Measurements from ENCODE around the gene PIK3R2. TPM values are rescaled to one million over a fixed set of nuclear protein-coding genes. Genes with fewer than 3 reads are reported as not detected.

The PIK3R2 gene
- total and polyA plus RNA-seq, 2 of the 13 experiments (the other 11 are each of a cell fraction or from before 2014, with no cell fraction given) = 18.6 to 25.3 TPM

DNA sequence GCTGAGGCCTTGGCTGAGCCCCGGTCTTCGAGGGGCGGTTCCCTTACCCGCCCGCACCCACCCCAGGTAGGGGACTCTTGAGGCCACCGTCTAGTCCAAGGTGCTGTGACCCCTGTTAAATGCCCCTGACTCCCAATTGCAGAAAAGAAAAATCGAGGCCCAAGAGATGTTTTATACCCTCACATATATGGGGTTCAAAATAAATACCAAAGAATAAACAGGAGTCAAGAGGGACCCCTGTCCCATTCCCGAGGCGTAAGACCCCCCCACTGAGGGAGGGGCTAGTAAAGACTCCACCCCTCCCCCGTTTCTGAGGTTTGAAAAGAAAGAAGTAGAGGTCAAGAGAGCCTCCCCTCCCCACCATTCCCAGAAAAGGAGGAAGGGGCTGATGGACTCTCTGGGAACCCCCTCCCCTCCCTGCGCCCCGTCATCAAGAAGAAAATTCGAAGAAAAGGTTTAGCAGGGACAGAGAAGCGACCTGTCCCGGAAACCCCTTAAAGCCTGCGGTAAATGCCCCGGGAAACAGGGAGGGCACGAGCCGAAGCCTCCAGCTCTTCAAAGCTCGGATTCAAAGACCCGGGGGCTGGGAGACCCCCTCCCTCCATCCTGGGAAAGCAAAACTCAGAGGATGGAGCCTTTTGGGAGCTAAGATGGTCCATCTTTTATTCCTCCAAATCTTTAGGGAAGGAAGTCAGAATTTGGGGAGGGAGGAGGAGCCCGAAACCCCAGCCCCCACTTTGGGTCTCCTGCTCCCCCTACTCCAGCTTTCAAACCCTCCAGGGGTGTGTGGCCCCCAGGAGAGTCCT, 51.6 kb downstream of the PIK3R2 start (continued):
- TF ChIP-seq SNAPC2 (CRISPR knock-in tag; IDR thresholded peaks at IDR 0.05) = 0 out of 2 replicates have a peak, but pooled peaks have one; percentile 18
- TF ChIP-seq PHF21A (CRISPR knock-in tag; IDR thresholded peaks at IDR 0.05) = peak; percentile 8; the same call in 1 of the 2 replicates
- TF ChIP-seq CREM (IDR thresholded peaks at IDR 0.05) = no peak
- TF ChIP-seq CREM (CRISPR knock-in tag; IDR thresholded peaks at IDR 0.05) = no peak
- TF ChIP-seq ZNF7 (CRISPR knock-in tag; IDR thresholded peaks at IDR 0.05) = no peak
- TF ChIP-seq GZF1 (CRISPR knock-in tag; IDR thresholded peaks at IDR 0.05) = no peak
- no peak for TF ChIP-seq ZMYM4 (CRISPR knock-in tag; IDR thresholded peaks at IDR 0.05)
- TF ChIP-seq ATF1 (CRISPR knock-in tag; IDR thresholded peaks at IDR 0.05) = 0 out of 2 replicates have a peak, but pooled peaks have one; percentile 4
- no peak for TF ChIP-seq DBP (CRISPR knock-in tag; IDR thresholded peaks at IDR 0.05; ENCODE audit: not compliant biosample characterization)
- TF ChIP-seq ZNF652 (CRISPR knock-in tag; IDR thresholded peaks at IDR 0.05; ENCODE audit: borderline replicate concordance, low read depth) = no peak
- TF ChIP-seq, protein P1, sequence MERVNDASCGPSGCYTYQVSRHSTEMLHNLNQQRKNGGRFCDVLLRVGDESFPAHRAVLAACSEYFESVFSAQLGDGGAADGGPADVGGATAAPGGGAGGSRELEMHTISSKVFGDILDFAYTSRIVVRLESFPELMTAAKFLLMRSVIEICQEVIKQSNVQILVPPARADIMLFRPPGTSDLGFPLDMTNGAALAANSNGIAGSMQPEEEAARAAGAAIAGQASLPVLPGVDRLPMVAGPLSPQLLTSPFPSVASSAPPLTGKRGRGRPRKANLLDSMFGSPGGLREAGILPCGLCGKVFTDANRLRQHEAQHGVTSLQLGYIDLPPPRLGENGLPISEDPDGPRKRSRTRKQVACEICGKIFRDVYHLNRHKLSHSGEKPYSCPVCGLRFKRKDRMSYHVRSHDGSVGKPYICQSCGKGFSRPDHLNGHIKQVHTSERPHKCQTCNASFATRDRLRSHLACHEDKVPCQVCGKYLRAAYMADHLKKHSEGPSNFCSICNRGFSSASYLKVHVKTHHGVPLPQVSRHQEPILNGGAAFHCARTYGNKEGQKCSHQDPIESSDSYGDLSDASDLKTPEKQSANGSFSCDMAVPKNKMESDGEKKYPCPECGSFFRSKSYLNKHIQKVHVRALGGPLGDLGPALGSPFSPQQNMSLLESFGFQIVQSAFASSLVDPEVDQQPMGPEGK (CRISPR knock-in tag; IDR thresholded peaks at IDR 0.05) = peak; percentile 84
- no peak for TF ChIP-seq ZNF619 (CRISPR knock-in tag; IDR thresholded peaks at IDR 0.05)
- TF ChIP-seq ZNF616 (CRISPR knock-in tag; IDR thresholded peaks at IDR 0.05; ENCODE audit: low read depth) = no peak
- TF ChIP-seq, protein P2, sequence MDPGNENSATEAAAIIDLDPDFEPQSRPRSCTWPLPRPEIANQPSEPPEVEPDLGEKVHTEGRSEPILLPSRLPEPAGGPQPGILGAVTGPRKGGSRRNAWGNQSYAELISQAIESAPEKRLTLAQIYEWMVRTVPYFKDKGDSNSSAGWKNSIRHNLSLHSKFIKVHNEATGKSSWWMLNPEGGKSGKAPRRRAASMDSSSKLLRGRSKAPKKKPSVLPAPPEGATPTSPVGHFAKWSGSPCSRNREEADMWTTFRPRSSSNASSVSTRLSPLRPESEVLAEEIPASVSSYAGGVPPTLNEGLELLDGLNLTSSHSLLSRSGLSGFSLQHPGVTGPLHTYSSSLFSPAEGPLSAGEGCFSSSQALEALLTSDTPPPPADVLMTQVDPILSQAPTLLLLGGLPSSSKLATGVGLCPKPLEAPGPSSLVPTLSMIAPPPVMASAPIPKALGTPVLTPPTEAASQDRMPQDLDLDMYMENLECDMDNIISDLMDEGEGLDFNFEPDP (CRISPR knock-in tag; conservative IDR thresholded peaks at IDR 0.05) = no peak
